Stimulated activated CD8-positive, alpha-beta memory T cell treated with anti-CD3 and anti-CD28 coated beads, Interleukin-7, amount 100 ng/mL, for 48 hours (primary cell): ENCODE results near the gene CST6.
"Not testable (repeated sequence)": the region's sequence is repeated elsewhere in the genome, so short reads cannot be mapped to it uniquely, and the experiment has no call there.

Experiments used
- DNase-seq, 2 donors: peaks; one replicate each; pipeline ENCODE4 v3.0.0-alpha.2; 2020; ENCODE audit warnings: low read depth in 1 of 2; ENCODE audit errors: extremely low read depth in 1 of 2

The CST6 gene

GRCh38 chr11:65982824-65983588 lies 28.8 kb upstream of the CST6 start:
- DNase-seq: no peak

- no peak for DNase-seq
Measured at GRCh38 chr11:65983589-65983987, 28.2 kb upstream of the CST6 start.

DNA sequence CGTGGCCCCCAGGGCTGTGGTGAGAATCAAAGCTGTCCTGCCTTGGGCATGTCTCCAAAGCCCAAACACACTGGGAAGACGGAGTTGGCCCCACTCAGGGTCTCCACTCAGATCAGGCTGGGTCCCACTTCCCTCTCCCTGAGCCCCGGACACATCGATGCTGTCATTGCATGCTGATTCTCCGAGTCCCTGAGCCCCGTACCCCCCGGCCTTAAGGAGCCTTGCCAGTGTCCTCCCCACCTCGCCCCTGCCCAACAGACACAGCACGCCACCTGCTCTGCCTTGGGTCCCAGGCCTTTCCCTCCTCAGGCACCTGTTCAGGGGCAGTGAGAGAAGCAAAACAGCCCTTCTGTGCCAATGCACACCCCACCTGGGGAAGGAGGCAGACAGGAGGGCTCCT lies 24.5 kb upstream of the CST6 start:
- no peak for DNase-seq

DNA sequence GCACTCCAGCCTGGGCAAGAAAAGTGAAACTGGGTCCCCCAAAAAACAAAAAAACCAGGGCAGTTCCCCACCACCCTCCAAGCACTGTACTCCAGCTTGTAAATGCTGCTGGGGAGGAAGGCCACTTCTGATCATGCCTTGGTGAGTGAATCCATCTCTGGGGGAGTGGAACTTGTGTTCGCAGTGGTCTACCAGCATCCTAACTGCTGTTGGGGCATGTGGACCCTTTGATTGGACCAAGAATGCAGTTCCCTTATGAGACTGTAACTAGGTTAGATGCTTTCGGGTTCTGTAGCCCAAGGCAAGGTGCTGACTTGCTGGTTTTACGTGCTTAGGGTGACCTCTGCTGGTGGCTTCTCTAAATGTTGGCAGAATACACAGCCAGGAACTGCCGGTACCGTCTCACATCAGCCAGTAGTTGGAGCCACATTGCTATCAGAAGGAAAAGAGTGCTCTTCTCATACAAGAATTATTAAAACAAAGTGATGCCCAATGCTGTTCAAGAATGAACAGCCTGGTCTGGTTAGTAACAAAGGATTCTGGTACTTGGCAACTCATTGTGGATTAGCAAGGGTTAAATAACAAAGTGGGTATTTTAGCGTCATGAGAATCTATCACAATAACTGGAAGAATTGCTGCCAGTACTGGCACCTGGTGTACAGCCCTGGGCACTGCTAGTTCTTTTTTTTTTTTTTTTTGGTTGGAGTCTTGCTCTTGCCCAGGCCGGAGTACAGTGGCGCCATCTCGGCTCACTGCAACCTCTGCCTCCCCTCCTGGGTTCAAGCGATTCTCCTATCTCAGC lies 22.8 kb upstream of the CST6 start:
- peak; percentile 69 to 81 for DNase-seq

DNA sequence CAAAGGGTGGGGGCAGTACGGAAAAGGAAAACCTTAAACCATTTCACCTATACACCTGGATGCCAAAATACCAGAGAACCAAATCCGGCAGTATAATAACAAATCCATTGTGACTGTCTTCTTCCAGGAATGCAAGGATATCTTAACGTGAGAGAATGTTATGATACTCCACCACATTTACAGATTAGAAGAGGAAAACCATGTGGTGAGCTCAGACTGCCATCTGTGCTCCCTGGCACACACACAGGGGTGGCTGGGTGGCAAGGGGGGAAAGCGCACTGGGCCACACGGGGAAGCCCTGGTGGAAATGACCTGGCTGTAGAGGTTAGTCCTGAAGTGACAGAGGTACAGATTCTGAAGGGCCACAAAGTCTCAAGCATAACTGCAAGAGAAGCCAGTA lies 19.8 kb upstream of the CST6 start:
- no peak for DNase-seq

GRCh38 chr11:65997286-65997685 lies 14.5 kb upstream of the CST6 start:
- no peak for DNase-seq

GRCh38 chr11:66001942-66002647 lies 9.7 kb upstream of the CST6 start, which contains the start of the genes BANF1 and EIF1AD:
TSS of gene BANF1 (plus strand) at chr11:66002503. CDS start at chr11:66003251, 748 bp downstream.
TSS of gene EIF1AD (minus strand) at chr11:66002157. CDS start at chr11:66000389, 1,768 bp downstream.
- DNase-seq: peak; percentile 86 to 90

DNA sequence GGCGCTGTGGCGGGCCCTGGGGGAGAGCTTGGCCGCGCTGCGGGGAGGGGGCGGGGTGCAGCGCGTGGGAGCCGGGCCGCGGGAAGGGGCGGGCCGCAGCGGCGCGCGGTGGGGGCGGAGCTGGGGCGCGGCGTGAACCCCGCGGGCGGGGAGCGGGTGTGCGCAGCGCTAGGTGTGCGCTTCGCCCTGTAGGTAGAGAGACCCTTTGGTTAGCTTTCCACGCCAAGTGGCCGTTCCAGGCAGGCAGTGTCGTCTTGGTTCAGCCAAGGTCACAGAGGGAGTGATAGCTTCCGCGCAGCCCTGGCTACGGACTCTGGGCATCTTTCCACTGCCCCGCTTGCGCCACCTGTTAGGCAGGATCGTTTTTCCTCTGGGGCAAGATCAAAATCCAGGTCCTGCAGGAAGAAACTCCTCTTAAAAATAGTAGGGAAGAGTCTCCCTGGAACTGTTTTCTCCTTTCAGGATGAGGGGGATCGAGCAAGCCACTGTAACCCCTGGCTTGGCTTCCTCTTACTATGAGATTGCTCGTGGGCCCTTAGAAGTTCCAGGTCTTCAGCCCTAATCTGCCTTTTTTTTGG lies 9.1 kb upstream of the CST6 start:
- no peak for DNase-seq

DNA sequence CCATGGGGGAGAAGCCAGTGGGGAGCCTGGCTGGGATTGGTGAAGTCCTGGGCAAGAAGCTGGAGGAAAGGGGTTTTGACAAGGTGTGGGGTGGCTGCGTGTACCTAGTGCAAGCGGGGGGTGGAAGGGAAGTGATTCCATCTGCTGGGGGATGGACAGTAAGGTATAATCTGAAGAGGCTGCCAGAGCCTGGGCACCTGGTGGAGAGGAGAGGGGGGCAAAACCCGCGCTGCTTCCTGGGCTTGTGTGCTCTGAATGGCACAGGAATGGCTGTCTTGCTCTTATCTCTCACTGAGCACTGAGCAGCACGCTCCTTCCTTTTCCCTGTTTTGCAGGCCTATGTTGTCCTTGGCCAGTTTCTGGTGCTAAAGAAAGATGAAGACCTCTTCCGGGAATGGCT lies 8.5 kb upstream of the CST6 start:
- no peak for DNase-seq

GRCh38 chr11:66004186-66004585 lies 7.6 kb upstream of the CST6 start:
- DNase-seq: no peak

DNA sequence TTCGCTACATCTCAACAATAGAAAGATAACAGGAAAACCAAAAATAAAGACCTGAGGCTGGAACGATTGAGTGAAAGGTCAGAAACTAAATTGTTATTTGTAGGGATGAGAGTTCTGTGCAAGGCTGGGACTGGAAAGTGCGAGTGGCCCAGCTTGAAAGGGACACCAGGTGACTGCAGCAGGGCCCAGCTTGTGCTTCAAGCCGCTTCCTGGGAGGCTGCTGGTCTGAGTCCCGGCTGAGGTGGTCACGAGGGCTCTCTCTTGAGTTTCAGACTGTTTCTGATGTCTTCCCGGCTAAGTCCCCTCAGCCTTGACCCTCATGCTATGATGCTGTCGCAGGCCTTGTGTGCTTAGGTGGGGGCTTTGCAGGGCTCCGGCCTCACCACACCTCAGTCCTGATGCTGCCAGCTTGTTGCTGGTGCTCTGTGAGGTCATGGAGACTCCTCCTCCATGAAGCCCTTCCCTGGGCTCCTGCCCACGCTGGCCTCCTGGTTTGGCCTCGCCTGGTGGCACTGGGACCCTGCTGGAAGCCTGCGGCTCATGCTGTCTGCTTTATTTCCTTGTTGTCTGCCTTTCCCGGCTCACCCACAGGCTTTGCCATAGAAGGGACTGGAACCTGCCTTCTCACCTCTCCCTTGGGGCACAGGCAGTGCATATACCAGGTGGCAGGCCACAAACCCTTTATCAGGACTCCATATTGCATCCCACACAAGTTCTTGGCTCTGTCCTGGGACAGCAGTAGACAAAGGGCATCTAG lies 5.5 kb upstream of the CST6 start:
- DNase-seq: no peak

DNA sequence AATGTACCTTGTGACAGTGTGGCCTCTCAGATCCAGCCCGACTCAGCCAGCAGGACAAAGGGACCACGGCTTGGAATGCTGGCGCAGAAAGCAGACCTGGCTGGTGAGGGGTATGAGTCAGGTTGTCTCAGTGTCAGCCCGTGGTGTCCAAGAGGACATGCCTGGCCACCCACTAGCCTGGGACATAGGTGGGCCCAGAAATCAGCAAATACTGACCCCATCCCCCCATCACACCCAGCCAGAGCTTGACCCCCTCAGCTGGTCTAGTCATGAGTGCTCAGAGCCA lies 5.0 kb upstream of the CST6 start:
- DNase-seq: no peak

- DNase-seq: no peak
Measured at GRCh38 chr11:66007201-66007634, 4.6 kb upstream of the CST6 start.

- DNase-seq: no peak
Measured at GRCh38 chr11:66008095-66008467, 3.7 kb upstream of the CST6 start.

GRCh38 chr11:66008468-66009101 lies 3.2 kb upstream of the CST6 start:
- no peak for DNase-seq

DNA sequence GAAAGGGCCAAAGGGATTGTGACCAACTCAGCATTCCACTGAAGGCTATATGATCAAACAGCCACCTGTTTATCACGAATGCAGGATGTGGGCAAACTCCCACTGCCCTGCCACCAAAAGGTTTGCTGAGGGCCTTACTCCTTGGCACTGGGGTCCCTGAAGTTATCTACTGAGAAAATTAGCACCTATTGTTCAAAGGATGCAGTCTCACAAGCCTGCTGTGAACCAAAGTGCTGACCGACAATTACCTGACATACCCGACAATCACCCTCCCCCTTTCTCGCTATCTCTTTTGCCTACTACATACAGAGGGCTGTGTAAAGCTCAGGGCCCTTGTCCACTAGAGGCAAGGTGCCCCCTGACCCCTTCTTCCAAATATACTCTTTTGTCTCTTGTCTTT lies 1.8 kb upstream of the CST6 start:
- not testable (repeated sequence) for DNase-seq

DNA sequence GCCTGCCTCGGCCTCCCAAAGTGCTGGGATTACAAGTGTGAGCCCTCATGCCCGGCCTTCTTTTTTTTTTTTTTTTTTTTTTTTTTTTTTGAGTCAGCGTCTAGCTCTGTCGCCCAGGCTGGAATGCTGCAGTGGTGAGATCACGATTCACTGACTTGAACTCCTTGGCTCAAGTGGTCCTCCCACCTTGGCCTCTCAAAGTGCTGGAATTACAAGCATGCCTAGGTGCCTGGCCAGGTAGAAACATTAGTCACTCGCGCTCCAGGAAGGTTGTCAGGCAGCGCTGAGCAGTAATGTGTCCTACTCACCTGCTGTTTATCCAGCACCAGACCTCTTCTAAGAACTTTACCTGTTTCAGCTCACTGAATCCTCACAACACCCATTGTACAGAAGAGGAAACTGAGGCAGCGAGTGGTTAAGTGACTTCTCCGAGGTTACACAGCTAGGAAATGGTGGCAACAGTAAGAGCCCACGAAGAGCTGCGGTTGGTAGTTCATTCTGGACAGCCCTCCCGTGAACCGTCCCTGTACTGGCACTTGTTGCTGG lies 496 bp upstream of the CST6 start:
- no peak for DNase-seq

- DNase-seq: no peak
Measured at GRCh38 chr11:66012371-66012945, 650 bp downstream of the CST6 start.

- no peak for DNase-seq
Measured at GRCh38 chr11:66012946-66013761, 1.3 kb downstream of the CST6 start.
